Measurements from ENCODE around the gene PIGQ.

Gene PIGQ

DNA sequence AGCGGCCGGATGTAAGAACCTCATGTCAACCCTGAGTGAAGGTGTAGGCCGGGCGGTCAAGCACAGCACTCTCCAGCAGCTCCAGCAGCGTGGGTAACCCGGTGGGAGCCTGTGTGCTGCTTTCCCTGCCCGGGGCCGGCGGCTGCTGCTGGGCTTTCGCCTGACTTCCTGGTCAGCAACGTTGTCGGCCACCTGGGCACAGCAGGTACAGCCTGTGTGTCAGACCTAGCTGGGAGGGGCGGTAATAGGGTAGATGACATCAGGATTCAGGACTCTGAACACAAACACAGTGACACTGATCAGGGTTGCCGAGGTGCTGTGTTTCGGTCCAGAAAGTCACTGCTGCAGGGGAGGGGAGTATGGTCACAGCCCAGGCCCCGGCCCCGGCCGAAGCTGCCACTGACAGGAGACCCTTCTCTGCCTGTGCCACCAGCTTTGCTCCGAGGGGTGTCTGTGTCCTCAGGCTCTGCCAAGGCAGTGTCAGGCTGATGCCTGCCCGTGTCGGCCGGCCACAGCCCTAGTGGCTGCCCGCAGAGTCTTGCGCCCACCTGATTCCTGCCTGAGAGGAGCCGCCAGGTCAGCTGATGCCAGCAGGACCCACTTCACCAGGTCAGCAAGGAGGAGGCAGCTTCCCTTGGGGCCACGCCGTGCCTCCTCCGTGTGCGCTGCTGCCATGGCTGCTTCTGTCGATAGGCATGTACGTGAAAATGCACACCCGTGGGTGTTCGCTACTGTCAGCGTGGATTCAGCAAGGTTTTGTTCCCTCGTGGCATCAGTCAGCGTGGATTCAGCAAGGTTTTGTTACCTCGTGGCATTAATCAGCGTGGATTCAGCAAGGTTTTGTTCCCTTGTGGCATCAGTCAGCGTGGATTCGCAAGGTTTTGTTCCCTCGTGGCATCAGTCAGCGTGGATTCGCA lies 29.3 kb downstream of the PIGQ start:
- peaks cover 27% of the 10 kb centered on the region for H3K36me3 ChIP-seq (ENCODE audit: insufficient read depth, insufficient read length, low read length)
- H3K4me3 ChIP-seq (ENCODE audit: insufficient read length, low read depth): no peak overlapping the region
- no peak overlapping the region for H3K9ac ChIP-seq (ENCODE audit: insufficient read length, low read depth)
- no peak for DNase-seq (ENCODE audit: low read depth, low spot score)
- peaks cover 2% of the 10 kb centered on the region for H3K4me1 ChIP-seq (ENCODE audit: insufficient read depth, insufficient read length)
- no peak for TF ChIP-seq SUZ12 (IDR thresholded peaks at IDR 0.05; ENCODE audit: extremely low read depth, insufficient read depth, insufficient read length)
- no peak for TF ChIP-seq YY1 (IDR thresholded peaks at IDR 0.05; ENCODE audit: insufficient read depth, insufficient read length)
- no peak for TF ChIP-seq ZNF274 (IDR thresholded peaks at IDR 0.05; ENCODE audit: low read depth, low read length)
- H3K27me3 ChIP-seq (ENCODE audit: insufficient read depth, insufficient read length): peaks cover 19% of the 10 kb centered on the region
- no peaks in the 10 kb centered on the region; the same call in 1 of the 2 replicates for H3K9me3 ChIP-seq (ENCODE audit: insufficient read depth, low read length)

DNA sequence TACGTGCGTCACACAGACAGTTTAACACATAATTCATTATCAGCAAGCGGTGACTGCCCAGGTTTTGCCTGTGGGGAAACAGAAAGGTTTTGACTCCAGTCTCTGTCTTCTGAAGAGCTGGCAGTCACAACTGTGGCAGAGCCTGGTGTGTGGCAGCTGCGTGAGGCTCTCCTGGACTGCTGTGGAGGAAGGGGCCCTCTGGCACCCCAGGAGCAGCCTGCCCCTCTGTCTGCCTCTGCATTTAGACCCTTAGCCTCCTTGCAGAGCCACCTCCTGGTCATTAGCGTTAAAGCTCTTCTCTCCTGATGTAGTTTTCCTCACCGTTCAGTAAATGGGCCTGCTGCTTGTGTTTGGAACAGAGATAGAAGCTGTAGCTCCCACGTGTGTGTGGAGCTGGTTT lies 31.0 kb downstream of the PIGQ start:
- Histone ChIP-seq H3K36me3 (ENCODE audit: insufficient read depth, insufficient read length, low read length) (peaks cover 27% of the 10 kb centered on the region), H3K9ac (ENCODE audit: insufficient read length, low read depth) (no peak overlapping the region), H3K27me3 (ENCODE audit: insufficient read depth, insufficient read length) (peaks cover 9% of the 10 kb centered on the region), H3K9me3 (ENCODE audit: insufficient read depth, low read length) (peaks cover 5% of the 10 kb centered on the region; the same call in 1 of the 2 replicates), H3K4me1 (ENCODE audit: insufficient read depth, insufficient read length) (peaks cover 2% of the 10 kb centered on the region), H3K4me3 (ENCODE audit: insufficient read length, low read depth) (no peak overlapping the region)
- TF ChIP-seq YY1 (IDR thresholded peaks at IDR 0.05; ENCODE audit: insufficient read depth, insufficient read length): no peak
- TF ChIP-seq SUZ12 (IDR thresholded peaks at IDR 0.05; ENCODE audit: extremely low read depth, insufficient read depth, insufficient read length): no peak
- no peak for TF ChIP-seq ZNF274 (IDR thresholded peaks at IDR 0.05; ENCODE audit: low read depth, low read length)
- no peak for DNase-seq (ENCODE audit: low read depth, low spot score)

DNA sequence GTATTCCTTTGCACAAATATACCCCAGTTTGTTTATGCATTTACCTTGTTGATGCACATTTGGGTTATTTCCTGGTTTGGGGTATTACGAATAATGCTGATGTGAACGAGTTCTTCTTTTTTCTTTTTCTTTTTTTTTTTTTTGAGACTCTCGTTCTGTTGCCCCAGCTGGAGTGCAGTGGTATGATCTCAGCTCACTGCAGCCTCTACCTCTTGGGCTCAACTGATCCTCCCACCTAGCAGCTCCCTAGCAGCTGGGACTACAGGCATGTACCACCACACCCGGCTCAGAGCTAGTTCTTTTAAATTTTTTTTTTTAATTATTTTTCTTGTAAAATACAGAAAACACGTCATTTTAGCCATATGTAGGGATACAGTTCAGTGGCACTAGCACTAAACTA lies 34.2 kb downstream of the PIGQ start:
- DNase-seq (ENCODE audit: low read depth, low spot score): no peak

DNA sequence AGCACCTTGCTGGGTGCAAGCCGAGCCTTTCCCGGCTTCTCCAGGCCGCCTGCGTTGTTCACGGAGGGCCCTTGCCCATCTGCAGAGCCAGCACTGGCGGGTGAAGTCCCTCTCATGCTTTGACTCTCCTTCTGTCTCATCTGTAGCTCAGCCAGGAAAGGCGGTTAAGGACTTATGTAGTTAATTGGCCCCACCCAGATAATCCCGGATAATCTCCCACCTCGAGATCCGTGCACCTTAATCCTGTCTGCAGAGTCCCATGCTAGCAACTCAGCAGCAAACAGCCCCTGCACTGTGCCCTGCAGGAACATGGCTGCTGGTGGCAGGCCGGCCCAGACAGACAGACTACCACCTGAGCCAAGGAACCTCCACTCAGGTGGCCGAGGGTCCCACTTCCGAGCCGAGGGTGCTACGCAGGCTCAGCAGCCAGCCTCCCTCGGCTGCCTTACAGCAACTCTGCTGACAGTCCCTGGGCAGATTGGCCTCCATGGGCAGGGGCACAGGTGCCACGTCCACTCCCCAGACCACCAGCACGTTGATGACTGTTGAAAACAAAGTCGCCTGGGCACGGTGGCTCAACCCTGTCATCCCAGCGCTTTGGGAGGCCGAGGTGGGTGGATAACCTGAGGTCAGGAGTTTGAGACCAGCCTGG lies 37.0 kb downstream of the PIGQ start:
- no peak for DNase-seq (ENCODE audit: low read depth, low spot score)
- H3K27me3 ChIP-seq (ENCODE audit: insufficient read depth, insufficient read length): peaks cover 3% of the 10 kb centered on the region
- no peaks in the 10 kb centered on the region for H3K36me3 ChIP-seq (ENCODE audit: insufficient read depth, insufficient read length, low read length)
- H3K4me1 ChIP-seq (ENCODE audit: insufficient read depth, insufficient read length): peaks cover 6% of the 10 kb centered on the region
- TF ChIP-seq YY1 (IDR thresholded peaks at IDR 0.05; ENCODE audit: insufficient read depth, insufficient read length) (no peak), SUZ12 (IDR thresholded peaks at IDR 0.05; ENCODE audit: extremely low read depth, insufficient read depth, insufficient read length) (no peak), ZNF274 (IDR thresholded peaks at IDR 0.05; ENCODE audit: low read depth, low read length) (no peak)
- peaks cover 5% of the 10 kb centered on the region; the same call in 1 of the 2 replicates for H3K9me3 ChIP-seq (ENCODE audit: insufficient read depth, low read length)
- H3K4me3 ChIP-seq (ENCODE audit: insufficient read length, low read depth): no peak overlapping the region
- H3K9ac ChIP-seq (ENCODE audit: insufficient read length, low read depth): no peak overlapping the region

More for the DNA sequence above, 34.2 kb downstream of the PIGQ start:
- peaks cover 12% of the 10 kb centered on the region for H3K36me3 ChIP-seq (ENCODE audit: insufficient read depth, insufficient read length, low read length)
- no peak for TF ChIP-seq ZNF274 (IDR thresholded peaks at IDR 0.05; ENCODE audit: low read depth, low read length)
- peaks cover 4% of the 10 kb centered on the region for H3K4me1 ChIP-seq (ENCODE audit: insufficient read depth, insufficient read length)
- peaks cover 5% of the 10 kb centered on the region; the same call in 1 of the 2 replicates for H3K9me3 ChIP-seq (ENCODE audit: insufficient read depth, low read length)
- H3K9ac ChIP-seq (ENCODE audit: insufficient read length, low read depth): no peak overlapping the region
- H3K4me3 ChIP-seq (ENCODE audit: insufficient read length, low read depth): no peak overlapping the region
- peaks cover 3% of the 10 kb centered on the region for H3K27me3 ChIP-seq (ENCODE audit: insufficient read depth, insufficient read length)

DNA sequence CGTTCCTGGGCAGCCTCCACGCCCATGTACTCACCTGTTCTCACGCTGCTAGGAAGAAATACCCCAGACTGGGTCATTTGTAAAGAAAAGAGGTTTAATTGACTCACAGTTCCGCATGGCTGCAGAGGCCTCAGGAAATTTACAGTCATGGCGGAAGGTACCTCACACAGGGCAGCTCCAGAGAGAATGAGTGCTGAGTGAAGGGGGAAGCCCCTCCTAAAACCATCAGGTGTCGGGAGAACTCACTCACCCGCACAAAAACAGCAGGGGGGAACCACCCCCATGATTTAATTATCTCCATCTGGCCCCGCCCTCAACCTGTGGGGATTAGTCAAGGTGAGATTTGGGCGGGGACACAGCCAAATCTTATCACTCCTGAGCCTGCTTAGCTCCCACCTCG lies 38.3 kb downstream of the PIGQ start:
- no peak overlapping the region for H3K9ac ChIP-seq (ENCODE audit: insufficient read length, low read depth)
- TF ChIP-seq YY1 (IDR thresholded peaks at IDR 0.05; ENCODE audit: insufficient read depth, insufficient read length) (no peak), SUZ12 (IDR thresholded peaks at IDR 0.05; ENCODE audit: extremely low read depth, insufficient read depth, insufficient read length) (no peak), ZNF274 (IDR thresholded peaks at IDR 0.05; ENCODE audit: low read depth, low read length) (no peak)
- peaks cover 5% of the 10 kb centered on the region; the same call in 1 of the 2 replicates for H3K9me3 ChIP-seq (ENCODE audit: insufficient read depth, low read length)
- H3K4me3 ChIP-seq (ENCODE audit: insufficient read length, low read depth): no peak overlapping the region
- no peaks in the 10 kb centered on the region for H3K36me3 ChIP-seq (ENCODE audit: insufficient read depth, insufficient read length, low read length)
- no peak for DNase-seq (ENCODE audit: low read depth, low spot score)
- H3K4me1 ChIP-seq (ENCODE audit: insufficient read depth, insufficient read length): peaks cover 6% of the 10 kb centered on the region
- peaks cover 3% of the 10 kb centered on the region for H3K27me3 ChIP-seq (ENCODE audit: insufficient read depth, insufficient read length)

DNA sequence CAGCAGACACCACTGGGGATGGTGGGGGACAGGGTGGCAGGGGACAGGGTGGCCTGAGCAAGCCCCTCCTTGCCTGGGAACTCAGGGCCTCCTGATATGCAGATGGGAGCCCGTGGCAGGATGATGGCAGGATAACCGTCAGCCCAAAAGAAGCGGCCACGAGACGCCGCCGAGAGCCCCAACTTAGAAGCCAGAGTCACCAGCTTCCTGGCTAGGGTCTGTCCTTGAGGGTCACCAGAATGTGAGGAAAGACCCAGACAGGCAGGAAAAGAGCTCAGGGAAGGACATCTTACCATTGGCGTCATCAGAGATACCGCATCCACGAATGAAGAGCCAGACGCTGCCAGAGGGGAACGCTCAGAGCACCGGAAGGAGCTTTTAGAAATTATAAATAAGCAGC lies 39.5 kb downstream of the PIGQ start:
- peaks cover 11% of the 10 kb centered on the region; the same call in 1 of the 2 replicates for H3K9me3 ChIP-seq (ENCODE audit: insufficient read depth, low read length)
- H3K9ac ChIP-seq (ENCODE audit: insufficient read length, low read depth): no peak overlapping the region

DNA sequence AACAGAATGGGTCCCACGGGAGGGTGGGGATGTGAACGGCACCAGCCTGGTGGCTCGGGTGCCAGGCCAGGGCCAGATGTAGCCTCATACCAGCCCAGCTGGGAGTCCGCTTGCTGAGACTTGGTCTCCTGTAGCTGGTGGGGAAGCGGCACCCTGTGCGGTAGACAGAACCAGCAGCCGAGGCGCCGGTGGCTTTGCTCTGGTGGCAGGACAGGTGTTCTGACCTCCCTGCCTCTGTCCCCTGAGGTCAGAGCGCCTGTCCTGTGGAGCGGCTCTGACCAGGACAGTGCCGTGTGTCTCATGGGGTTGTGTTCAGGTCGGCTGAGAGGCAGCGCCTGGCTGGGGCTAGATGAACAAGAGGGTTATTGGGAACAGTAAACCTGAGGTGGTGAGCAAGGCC lies 40.2 kb downstream of the PIGQ start:
- peak overlapping the region; percentile 36 for H3K9ac ChIP-seq (ENCODE audit: insufficient read length, low read depth)
- peaks cover 3% of the 10 kb centered on the region for H3K27me3 ChIP-seq (ENCODE audit: insufficient read depth, insufficient read length)

More for the DNA sequence above, 39.5 kb downstream of the PIGQ start:
- no peak for DNase-seq (ENCODE audit: low read depth, low spot score)
- Histone ChIP-seq H3K4me3 (ENCODE audit: insufficient read length, low read depth) (no peak overlapping the region), H3K27me3 (ENCODE audit: insufficient read depth, insufficient read length) (peaks cover 3% of the 10 kb centered on the region), H3K4me1 (ENCODE audit: insufficient read depth, insufficient read length) (peaks cover 6% of the 10 kb centered on the region), H3K36me3 (ENCODE audit: insufficient read depth, insufficient read length, low read length) (peaks cover 3% of the 10 kb centered on the region)
- TF ChIP-seq ZNF274 (IDR thresholded peaks at IDR 0.05; ENCODE audit: low read depth, low read length) (no peak), SUZ12 (IDR thresholded peaks at IDR 0.05; ENCODE audit: extremely low read depth, insufficient read depth, insufficient read length) (no peak), YY1 (IDR thresholded peaks at IDR 0.05; ENCODE audit: insufficient read depth, insufficient read length) (no peak)

More for the DNA sequence above, 40.2 kb downstream of the PIGQ start:
- Histone ChIP-seq H3K4me1 (ENCODE audit: insufficient read depth, insufficient read length) (peaks cover 6% of the 10 kb centered on the region), H3K36me3 (ENCODE audit: insufficient read depth, insufficient read length, low read length) (peaks cover 8% of the 10 kb centered on the region), H3K4me3 (ENCODE audit: insufficient read length, low read depth) (no peak overlapping the region), H3K9me3 (ENCODE audit: insufficient read depth, low read length) (peaks cover 9% of the 10 kb centered on the region; the same call in 1 of the 2 replicates)
- TF ChIP-seq YY1 (IDR thresholded peaks at IDR 0.05; ENCODE audit: insufficient read depth, insufficient read length): no peak
- no peak for TF ChIP-seq SUZ12 (IDR thresholded peaks at IDR 0.05; ENCODE audit: extremely low read depth, insufficient read depth, insufficient read length)
- no peak for TF ChIP-seq ZNF274 (IDR thresholded peaks at IDR 0.05; ENCODE audit: low read depth, low read length)
- DNase-seq (ENCODE audit: low read depth, low spot score): no peak

All from NT2/D1 (cell line).